ENCODE results near the gene PTK7. TPM values are rescaled to one million over a fixed set of nuclear protein-coding genes. Genes with fewer than 3 reads are reported as not detected.
A peak's percentile ranks its signal among the peaks of the same experiment; 100 is the strongest.

PTK7 gene
- total and polyA plus RNA-seq, 2 experiments from 2014 or later = 46.1 to 147 TPM

GRCh38 chr6:43061861-43062260, 14.3 kb upstream of the PTK7 start:
- no peak overlapping the region for H3K4me3 ChIP-seq
- H3K4me1 Mint-ChIP-seq = peaks cover 20% of the 10 kb centered on the region
- DNase-seq (ENCODE audit: low spot score) (no peak), ATAC-seq (no peak)
- peaks cover 8% of the 10 kb centered on the region for H3F3A ChIP-seq (replicated peaks; ENCODE audit: low read depth)
- peaks cover 10% of the 10 kb centered on the region for H3K36me3 Mint-ChIP-seq (ENCODE audit: low read depth)
- H3K27me3 Mint-ChIP-seq (ENCODE audit: insufficient read depth, low read depth, poor library complexity) = peaks cover 14% of the 10 kb centered on the region
- peaks cover 26% of the 10 kb centered on the region for H3K79me2 ChIP-seq (replicated peaks; ENCODE audit: insufficient read depth)
- no peaks in the 10 kb centered on the region for H3K9me2 ChIP-seq (ENCODE audit: insufficient read depth)
- peaks cover 5% of the 10 kb centered on the region; the same call in 1 of the 2 replicates for H3K36me3 ChIP-seq (ENCODE audit: insufficient read depth)
- H3K4me1 ChIP-seq (ENCODE audit: insufficient read depth) = peaks cover 9% of the 10 kb centered on the region
- no peak overlapping the region for H3K27ac Mint-ChIP-seq
- TF ChIP-seq NANOG (IDR thresholded peaks at IDR 0.05; ENCODE audit: borderline replicate concordance) (no peak), STAT1 (IDR thresholded peaks at IDR 0.05; ENCODE audit: unreplicated experiment) (no peak)
- no peak overlapping the region for H2AFZ ChIP-seq
- H3K4me3 Mint-ChIP-seq = peak overlapping the region; percentile 28; the same call in 1 of the 3 replicates
- H3K9me3 Mint-ChIP-seq = no peaks in the 10 kb centered on the region; the same call in 2 of the 3 replicates
- no peaks in the 10 kb centered on the region for H4K20me1 ChIP-seq (replicated peaks; ENCODE audit: insufficient read depth)
- no peak overlapping the region for H3K4me2 ChIP-seq
- H3K27ac ChIP-seq (ENCODE audit: low read depth) = no peak overlapping the region
- H3K27me3 ChIP-seq (ENCODE audit: insufficient read depth) = no peaks in the 10 kb centered on the region

GRCh38 chr6:43062818-43063217, 13.3 kb upstream of the PTK7 start:
- Mint-ChIP-seq H3K4me3 (no peak overlapping the region; the same call in 2 of the 3 replicates), H3K9me3 (no peaks in the 10 kb centered on the region; the same call in 2 of the 3 replicates), H3K4me1 (peaks cover 20% of the 10 kb centered on the region), H3K27ac (no peak overlapping the region), H3K27me3 (ENCODE audit: insufficient read depth, low read depth, poor library complexity) (peaks cover 14% of the 10 kb centered on the region), H3K36me3 (ENCODE audit: low read depth) (peaks cover 6% of the 10 kb centered on the region)
- H3K9me2 ChIP-seq (ENCODE audit: insufficient read depth) = no peaks in the 10 kb centered on the region
- no peak overlapping the region for H3K4me3 ChIP-seq
- H3K27ac ChIP-seq (ENCODE audit: low read depth) = no peak overlapping the region
- H3F3A ChIP-seq (replicated peaks; ENCODE audit: low read depth) = peaks cover 8% of the 10 kb centered on the region
- H3K4me1 ChIP-seq (ENCODE audit: insufficient read depth) = peaks cover 9% of the 10 kb centered on the region
- H3K79me2 ChIP-seq (replicated peaks; ENCODE audit: insufficient read depth) = peaks cover 17% of the 10 kb centered on the region
- no peaks in the 10 kb centered on the region for H3K27me3 ChIP-seq (ENCODE audit: insufficient read depth)
- DNase-seq (ENCODE audit: low spot score) (no peak), ATAC-seq (no peak)
- H4K20me1 ChIP-seq (replicated peaks; ENCODE audit: insufficient read depth) = no peaks in the 10 kb centered on the region
- no peak overlapping the region for H3K4me2 ChIP-seq
- no peak overlapping the region for H2AFZ ChIP-seq
- H3K36me3 ChIP-seq (ENCODE audit: insufficient read depth) = no peaks in the 10 kb centered on the region; the same call in 1 of the 2 replicates
- TF ChIP-seq NANOG (IDR thresholded peaks at IDR 0.05; ENCODE audit: borderline replicate concordance) (no peak), CTCF (conservative IDR thresholded peaks at IDR 0.05; ENCODE audit: low read depth in 2 of 2) (no peak), ETS1 (IDR thresholded peaks at IDR 0.05) (no peak), EZH2 (IDR thresholded peaks at IDR 0.05; ENCODE audit: low read depth, unreplicated experiment) (no peak), JUNB (IDR thresholded peaks at IDR 0.05; ENCODE audit: unreplicated experiment) (no peak), STAT1 (IDR thresholded peaks at IDR 0.05; ENCODE audit: unreplicated experiment) (no peak), ZNF462 (CRISPR knock-in tag; IDR thresholded peaks at IDR 0.05) (no peak), ZNF331 (CRISPR knock-in tag; IDR thresholded peaks at IDR 0.05; ENCODE audit: low read depth) (no peak), CREB1 (CRISPR knock-in tag; IDR thresholded peaks at IDR 0.05; ENCODE audit: low read depth) (no peak), ZNF114 (CRISPR knock-in tag; IDR thresholded peaks at IDR 0.05) (no peak)

Data from GM23338 (cell line).